IMR-90 (cell line): ENCODE results near the gene SOS1.

ENCODE experiments used
- POLR2A ChIP-seq: IDR thresholded peaks from 2 replicates; pipeline ENCODE4 v1.6.1; 2012; ENCODE audit warnings: mild to moderate bottlenecking, low read depth, low read length
- SMC3 ChIP-seq: fragments of 150-350 bp; IDR thresholded peaks from 2 replicates; pipeline ENCODE4 v1.6.1; 2016; ENCODE audit warnings: low read depth, mild to moderate bottlenecking, antibody characterized with exemption, low read length, moderate library complexity
- TF ChIP-seq, protein P1 (sequence below): conservative IDR thresholded peaks from 2 replicates; pipeline ENCODE4 v1.5.1; 2012; ENCODE audit warnings: mild to moderate bottlenecking, low read depth, low read length, improper control_type of control experiment

GRCh38 chr2:39091063-39091462 is 29.8 kb downstream of the SOS1 start:
- TF ChIP-seq, protein P1, sequence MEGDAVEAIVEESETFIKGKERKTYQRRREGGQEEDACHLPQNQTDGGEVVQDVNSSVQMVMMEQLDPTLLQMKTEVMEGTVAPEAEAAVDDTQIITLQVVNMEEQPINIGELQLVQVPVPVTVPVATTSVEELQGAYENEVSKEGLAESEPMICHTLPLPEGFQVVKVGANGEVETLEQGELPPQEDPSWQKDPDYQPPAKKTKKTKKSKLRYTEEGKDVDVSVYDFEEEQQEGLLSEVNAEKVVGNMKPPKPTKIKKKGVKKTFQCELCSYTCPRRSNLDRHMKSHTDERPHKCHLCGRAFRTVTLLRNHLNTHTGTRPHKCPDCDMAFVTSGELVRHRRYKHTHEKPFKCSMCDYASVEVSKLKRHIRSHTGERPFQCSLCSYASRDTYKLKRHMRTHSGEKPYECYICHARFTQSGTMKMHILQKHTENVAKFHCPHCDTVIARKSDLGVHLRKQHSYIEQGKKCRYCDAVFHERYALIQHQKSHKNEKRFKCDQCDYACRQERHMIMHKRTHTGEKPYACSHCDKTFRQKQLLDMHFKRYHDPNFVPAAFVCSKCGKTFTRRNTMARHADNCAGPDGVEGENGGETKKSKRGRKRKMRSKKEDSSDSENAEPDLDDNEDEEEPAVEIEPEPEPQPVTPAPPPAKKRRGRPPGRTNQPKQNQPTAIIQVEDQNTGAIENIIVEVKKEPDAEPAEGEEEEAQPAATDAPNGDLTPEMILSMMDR, result no peak
- TF ChIP-seq POLR2A (no peak), SMC3 (no peak)
